ENCODE results near the gene MDP1. TPM values are rescaled to one million over a fixed set of nuclear protein-coding genes. Genes with fewer than 3 reads are reported as not detected.

MDP1 gene
- total RNA-seq, 4 donors from 2014 or later = 9.7 to 12.2 (median 10.7) TPM

GRCh38 chr14:24183014-24183481 lies 32.8 kb downstream of the MDP1 start:
- intact Hi-C loops (cut with DNase I; ENCODE audit: low total_unique reads) = no loop called here
- no peak overlapping the region for H3K4me3 ChIP-seq (ENCODE audit: low read depth, poor library complexity, severe bottlenecking)
- no peak for DNase-seq (ENCODE audit: low spot score in 2 of 2)
- TF ChIP-seq POLR2A (IDR thresholded peaks at IDR 0.05) (no peak), CTCF (IDR thresholded peaks at IDR 0.05) (no peak)
- WGBS, 2 donors = 89 to 97% methylated on average over 11 to 15 of the region's 15 CpGs

- TF ChIP-seq CTCF (IDR thresholded peaks at IDR 0.05) (no peak), POLR2A (IDR thresholded peaks at IDR 0.05) (no peak)
- intact Hi-C loops (cut with DNase I; ENCODE audit: low total_unique reads) = no loop called here
- DNase-seq (ENCODE audit: low spot score in 2 of 2) = no peak
- 84 to 89% methylated on average over 12 to 14 of the region's 14 CpGs for WGBS, 2 donors
- H3K4me3 ChIP-seq (ENCODE audit: low read depth, poor library complexity, severe bottlenecking) = no peak overlapping the region
These were observed 33.6 kb downstream of the MDP1 start for GRCh38 chr14:24182110-24182882.

GRCh38 chr14:24181371-24182077 lies 34.3 kb downstream of the MDP1 start:
- no peak overlapping the region for H3K4me3 ChIP-seq (ENCODE audit: low read depth, poor library complexity, severe bottlenecking)
- intact Hi-C loops (cut with DNase I; ENCODE audit: low total_unique reads) = no loop called here
- no peak for TF ChIP-seq CTCF (IDR thresholded peaks at IDR 0.05)
- TF ChIP-seq POLR2A (IDR thresholded peaks at IDR 0.05) = no peak
- 88 to 91% methylated on average over 17 to 19 of the region's 19 CpGs for WGBS, 2 donors
- DNase-seq (ENCODE audit: low spot score in 2 of 2) = no peak

- intact Hi-C loops (cut with DNase I; ENCODE audit: low total_unique reads) = no loop called here
- WGBS, 2 donors = 58 to 63% methylated on average over 16 to 18 of the region's 18 CpGs
- no peak for DNase-seq (ENCODE audit: low spot score in 2 of 2)
- TF ChIP-seq CTCF (IDR thresholded peaks at IDR 0.05) = no peak
- no peak for TF ChIP-seq POLR2A (IDR thresholded peaks at IDR 0.05)
- no peak overlapping the region for H3K4me3 ChIP-seq (ENCODE audit: low read depth, poor library complexity, severe bottlenecking)
These were observed 35.7 kb downstream of the MDP1 start for GRCh38 chr14:24179961-24180796.

GRCh38 chr14:24179294-24179960 lies 36.4 kb downstream of the MDP1 start:
- DNase-seq (ENCODE audit: low spot score in 2 of 2) = no peak
- no peak overlapping the region for H3K4me3 ChIP-seq (ENCODE audit: low read depth, poor library complexity, severe bottlenecking)
- 87 to 89% methylated on average over 12 to 13 of the region's 14 CpGs for WGBS, 2 donors
- intact Hi-C loops (cut with DNase I; ENCODE audit: low total_unique reads) = no loop called here
- TF ChIP-seq CTCF (IDR thresholded peaks at IDR 0.05) (no peak), POLR2A (IDR thresholded peaks at IDR 0.05) (no peak)
